NOMO-1 treated with DMSO at 0.1 percent for 48 hours (cell line): Measurements from ENCODE around the gene AP2B1.
"Not testable (repeated sequence)": the region's sequence is repeated elsewhere in the genome, so short reads cannot be mapped to it uniquely, and the experiment has no call there.

ENCODE experiments used
- DNase-seq: peaks from one replicate; lab custom pipeline; 2025; ENCODE audit not compliant: unreplicated experiment; lab: John Stamatoyannopoulos, UW

The AP2B1 gene

DNA sequence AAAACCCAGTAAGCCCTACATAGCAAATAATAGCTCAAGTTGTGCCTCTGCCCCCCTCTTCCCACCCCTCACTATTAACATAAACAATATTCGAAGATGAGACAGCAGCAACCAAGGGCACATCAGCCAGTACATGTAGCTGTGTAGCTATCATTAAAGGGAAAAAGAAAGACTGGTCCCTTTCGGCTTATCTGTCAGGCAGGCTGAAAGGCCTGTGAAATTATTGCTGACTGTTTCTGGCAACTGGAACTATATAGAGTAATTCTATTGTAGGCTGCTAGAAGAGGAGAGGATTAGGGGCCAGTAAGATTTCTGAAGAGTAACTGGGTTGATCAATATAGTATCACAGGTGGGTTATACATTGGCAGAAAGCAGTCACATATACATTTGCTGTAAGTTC is 107.8 kb downstream of the AP2B1 start:
- DNase-seq, result no peak

DNA sequence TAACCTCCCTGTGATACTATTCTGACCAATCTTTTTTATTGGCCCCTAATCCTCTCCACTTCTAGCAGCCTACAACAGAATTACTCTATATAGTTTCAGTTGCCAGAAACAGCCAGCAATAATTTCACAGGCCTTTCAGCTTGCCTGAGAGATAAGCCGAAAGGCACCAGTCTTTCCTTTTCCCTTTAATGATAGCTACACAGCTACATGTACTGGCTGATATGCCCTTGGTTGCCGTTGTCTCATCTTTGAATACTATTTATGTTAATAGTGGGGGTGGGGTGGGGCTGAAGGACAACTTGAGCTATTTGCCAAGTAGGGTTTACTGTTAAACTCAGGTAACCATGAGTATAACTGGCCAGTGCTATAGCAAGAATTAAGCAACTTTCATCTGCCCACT is 108.5 kb downstream of the AP2B1 start:
- no peak for DNase-seq

DNA sequence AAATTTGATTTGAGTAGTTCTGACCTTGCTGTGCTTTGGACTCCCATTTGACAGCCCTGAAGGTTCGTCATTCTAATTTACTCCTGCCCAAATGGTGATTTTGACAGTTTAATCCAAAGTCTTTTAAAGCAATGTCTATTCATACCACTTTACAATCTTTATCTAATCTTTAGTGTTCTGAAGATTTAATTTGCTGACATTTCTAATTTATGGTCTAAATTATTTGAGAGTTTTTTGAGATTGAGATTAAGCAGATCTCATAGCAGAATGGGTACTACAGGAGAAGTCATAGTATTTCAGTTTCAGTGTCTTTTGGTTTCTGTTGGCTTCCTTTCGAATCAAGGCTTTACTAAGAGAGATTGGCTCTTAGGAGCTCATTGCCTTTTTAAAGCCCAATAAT is 111.7 kb downstream of the AP2B1 start:
- DNase-seq, result no peak

DNA sequence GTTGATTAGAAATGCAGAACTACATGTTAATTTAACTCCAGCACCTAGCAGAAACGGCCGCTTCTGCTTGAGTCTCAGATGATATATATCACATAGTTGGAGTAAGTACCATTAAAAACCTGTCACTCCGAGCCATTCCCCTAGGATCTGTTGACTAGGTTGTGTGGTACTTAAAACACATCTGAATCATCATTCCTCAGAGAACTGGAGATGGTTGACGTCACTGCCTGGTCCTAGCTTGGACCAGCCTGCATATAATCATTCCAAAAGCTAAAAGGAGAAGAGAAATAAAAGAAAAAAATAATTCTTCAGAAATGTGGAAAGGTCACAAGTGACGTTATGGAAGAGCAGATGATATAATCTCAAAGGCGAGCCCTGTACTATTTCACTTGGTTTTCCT is 113.0 kb downstream of the AP2B1 start:
- DNase-seq, result no peak

DNA sequence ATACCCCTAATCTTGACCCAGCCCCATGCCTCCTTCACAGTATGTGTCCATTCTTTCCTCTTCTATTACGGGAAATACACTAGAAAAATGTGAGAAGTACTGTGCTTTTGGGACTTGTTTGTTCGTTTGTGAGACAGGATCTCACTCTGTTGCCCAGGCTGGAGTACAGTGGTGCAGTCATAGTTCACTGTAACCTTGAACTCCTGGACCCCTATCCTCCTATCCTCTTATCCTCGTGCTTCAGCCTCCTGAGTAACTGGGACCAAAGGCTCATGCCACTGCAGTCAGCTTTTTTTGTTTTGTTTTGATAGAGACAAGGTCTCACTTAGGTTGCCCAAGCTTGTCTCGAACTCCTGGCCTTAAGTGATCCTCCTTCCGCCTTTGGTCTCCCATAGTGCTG is 114.4 kb downstream of the AP2B1 start:
- no peak for DNase-seq

DNA sequence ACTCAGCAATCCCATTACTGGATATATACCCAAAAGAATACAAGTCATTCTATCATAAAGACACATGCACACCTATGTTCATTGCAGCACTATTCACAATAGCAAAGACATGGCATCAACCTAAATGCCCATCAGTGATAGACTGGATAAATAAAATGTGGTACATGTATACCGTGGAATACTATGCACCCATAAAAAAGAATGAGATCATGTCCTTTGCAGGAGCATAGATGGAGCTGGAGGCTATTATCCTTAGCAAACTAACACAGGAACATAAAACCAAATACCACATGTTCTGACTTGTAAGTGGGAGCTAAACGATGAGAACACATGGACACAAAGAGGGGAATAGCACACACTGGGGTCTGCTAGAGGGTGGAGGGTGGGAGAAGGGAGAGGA is 116.2 kb downstream of the AP2B1 start:
- not testable (repeated sequence) for DNase-seq

DNA sequence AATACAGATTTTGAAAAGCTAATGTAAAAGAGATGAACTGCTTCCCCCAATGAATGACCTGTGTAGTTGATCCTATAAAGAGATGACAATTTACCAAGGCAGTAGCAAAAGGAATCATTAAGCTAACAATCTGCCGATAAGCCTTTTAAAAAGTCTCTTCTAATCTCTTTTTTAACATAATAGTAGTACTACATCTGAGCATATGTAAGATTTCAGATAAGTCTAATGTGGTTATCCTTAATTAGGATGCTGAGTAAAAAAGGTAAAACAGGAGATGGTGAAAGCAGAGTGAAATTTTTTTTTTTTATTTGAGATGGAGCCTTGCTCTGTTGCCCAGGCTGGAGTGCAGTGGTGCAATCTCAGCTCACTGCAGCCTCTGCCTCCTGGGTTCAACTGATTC is 118.1 kb downstream of the AP2B1 start:
- no peak for DNase-seq

DNA sequence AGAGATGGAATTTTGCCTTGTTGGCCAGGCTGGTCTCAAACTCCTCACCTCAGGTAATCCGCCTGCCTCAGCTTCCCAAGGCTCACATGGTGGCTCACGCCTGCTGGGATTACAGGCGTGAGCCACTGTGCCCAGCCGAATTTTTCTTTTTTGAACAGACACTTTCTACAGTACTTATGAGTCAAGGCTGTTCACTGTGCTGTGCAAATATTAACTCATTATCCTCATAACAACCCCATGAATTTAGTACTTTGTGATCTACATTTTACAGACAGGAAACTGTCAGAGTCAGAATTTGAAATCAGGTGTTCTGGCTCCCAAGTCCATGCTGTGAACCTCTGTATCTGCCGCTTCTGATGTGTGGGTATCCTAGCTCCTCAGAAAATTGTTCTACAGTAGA is 118.6 kb downstream of the AP2B1 start:
- DNase-seq, result no peak

DNA sequence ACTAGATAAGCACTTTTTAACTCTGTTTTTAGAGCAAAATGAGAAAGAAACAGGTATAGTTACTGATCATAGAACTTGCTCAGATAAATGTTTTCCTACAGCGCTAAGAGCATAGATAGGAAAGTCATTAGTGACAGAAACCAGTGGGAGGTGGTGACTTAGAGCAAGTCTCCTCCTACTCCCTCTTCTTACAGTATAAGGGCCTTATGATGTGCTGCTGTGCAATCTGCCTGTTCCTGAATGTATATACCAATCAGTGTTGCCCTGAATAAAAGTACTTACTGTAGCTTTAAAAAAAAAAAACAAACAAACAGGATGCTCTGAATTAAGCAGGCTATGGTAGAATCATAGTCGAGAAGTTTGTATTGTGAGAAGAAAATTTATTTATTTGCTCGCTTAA is 121.0 kb downstream of the AP2B1 start:
- DNase-seq, result no peak

DNA sequence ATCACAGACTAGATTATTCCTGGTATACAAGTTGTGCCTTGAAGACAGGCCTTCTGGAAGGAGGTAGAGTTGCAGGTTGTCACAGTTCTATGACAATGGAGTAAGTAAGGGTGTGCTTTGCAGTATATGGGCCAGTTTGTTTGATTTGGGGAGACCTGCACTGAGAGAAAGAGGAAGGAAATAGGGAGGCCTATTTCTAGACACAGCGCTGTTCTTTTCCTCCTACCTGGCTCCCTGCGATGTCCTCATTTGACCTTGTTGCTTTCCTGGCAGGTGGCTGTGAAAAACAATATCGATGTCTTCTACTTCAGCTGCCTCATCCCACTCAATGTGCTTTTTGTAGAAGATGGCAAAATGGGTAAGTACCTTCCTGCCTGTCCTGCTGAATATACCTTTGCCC is 121.8 kb downstream of the AP2B1 start:
- DNase-seq, result peak; percentile 11

DNA sequence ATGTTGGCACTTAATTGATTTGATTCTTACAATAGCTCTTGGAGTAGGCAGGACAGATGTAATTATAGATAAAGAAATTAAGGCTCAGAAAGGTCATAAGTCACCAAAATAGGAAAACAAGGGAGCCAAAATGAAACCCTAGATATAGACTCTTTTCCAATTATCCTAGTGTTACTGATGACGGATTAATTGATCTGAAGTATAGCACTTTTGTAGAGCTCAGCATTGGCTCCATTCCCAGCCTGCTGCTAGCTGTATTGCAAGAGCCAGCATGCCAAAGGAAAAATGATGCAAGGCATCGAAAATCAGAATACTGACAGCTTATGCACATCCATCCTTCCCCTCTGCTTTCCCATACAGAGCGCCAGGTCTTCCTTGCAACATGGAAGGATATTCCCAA is 122.8 kb downstream of the AP2B1 start:
- no peak for DNase-seq

DNA sequence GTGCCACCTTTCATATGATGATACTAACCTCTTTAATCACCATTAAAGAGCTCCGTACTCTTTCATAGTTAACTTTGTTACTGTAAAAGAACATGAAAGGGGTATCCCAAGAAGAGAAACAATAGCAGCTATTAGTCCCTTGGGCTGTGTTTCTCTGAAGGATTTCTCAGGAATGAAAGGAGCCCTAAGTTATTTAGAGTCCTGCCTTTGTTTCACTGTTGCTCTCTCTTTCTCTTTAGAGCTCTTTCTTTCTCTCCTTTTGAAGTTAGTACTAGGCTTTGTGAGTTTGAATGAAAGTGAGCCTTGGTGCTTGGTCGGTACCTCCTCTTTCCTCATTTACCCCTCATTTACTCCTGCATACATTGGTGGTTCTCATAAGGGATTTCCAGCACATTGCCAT is 123.8 kb downstream of the AP2B1 start:
- no peak for DNase-seq

DNA sequence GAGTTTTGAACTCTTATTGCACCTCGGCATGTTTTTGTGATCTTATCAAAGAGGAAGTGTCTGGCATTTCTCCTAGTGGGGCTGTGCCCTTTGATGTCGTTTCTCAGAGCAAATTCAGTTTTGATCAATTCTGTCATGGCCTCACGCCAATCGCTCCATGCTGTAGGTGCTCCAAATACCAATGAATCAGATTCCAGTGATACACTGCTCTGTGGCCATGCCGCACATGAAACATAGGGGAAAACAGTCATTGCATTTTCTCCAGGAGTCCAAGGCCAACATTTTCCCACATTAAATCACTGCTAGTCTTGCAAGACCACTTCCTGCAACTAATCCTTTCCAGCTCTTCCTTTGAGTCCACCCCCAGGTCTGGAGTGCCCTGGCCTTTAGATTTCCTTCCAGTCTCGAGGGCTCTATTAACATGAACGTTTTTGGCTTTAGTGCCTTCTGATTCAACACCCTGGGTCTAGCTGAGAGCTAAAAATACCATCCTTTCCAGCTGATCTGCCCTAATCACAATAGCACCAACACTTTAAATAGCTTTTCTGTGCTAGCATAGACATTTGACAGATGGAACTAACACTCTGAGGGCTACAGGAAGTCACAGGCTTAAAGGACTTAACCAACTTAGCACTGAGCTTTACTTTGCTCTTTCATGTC is 126.1 kb downstream of the AP2B1 start:
- no peak for DNase-seq

DNA sequence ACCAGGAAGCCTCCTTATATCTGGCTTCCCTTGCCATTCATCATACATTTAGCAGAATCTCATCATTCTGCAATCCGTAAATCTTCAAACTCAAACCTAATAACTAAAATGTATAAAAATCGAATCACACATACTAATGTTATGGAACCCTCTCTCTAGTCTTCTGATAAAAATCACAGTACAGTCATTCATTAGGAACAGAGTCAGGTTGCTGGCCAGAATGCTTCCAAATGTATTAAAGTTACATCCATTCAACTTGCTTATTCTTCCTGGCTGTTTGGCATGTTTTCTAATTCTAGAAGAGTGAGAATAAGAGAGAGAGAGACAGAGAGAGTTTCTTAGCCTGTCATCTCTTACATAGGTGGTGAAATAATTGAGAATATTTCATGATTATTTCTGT is 127.9 kb downstream of the AP2B1 start:
- no peak for DNase-seq

DNA sequence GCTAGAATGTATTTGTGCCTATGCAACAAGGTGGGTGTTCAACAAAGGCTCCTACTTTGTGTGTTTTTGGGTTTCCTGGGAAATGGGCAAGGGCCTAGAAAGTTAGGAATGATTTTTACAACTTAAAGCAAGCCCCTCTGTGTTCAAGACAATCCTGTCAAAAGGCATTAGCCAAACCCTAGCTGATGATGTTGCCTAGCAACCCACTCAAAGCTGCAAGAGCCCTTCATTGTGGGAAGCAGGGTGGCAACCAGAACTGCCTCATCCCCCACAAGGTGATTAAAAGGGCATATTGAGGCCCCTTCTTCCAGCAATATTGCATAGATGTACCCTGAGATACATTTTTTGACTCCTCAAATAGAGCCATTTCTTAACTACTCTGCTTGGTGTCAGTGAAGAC is 128.3 kb downstream of the AP2B1 start:
- no peak for DNase-seq

DNA sequence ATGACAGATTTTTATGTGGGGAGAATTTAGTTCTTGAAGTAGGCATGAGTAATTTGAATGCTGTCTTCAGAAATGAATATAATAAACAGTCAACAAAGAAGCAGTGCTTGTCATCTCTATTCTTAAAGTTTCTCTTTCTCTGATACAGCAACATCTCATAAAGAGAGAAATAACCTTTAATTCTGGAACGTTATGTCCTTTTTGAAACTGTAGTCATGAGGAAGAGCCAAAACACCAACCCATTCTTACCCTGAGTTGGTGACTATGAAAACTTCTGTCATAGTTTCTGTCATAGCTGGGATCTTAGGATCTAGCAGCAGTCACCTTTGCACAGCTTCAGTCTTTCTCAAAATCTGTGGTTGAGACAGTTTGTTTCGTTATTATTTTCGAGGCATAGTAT is 129.1 kb downstream of the AP2B1 start:
- no peak for DNase-seq

DNA sequence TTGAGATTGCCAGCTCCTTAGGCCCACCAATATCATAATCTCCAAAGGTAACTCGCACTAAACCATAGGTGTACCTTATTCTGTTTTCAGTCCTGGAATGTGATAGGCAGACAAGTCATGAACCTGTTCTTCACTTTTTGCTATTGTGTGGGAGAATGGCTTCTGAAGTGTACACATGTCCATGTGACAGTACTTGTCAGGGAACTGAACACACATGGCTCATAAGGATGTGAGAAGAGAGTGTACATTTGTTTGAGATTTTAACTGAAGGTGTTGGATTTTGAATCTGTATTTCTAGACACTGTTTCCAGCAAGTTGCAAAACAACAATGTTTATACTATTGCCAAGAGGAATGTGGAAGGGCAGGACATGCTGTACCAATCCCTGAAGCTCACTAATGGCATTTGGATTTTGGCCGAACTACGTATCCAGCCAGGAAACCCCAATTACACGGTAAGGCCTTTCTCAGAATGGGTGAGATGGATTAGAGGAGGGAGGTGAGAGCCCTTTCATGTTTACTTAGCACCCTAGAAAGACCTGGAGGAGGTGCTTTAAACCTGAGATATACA is 129.9 kb downstream of the AP2B1 start:
- no peak for DNase-seq

DNA sequence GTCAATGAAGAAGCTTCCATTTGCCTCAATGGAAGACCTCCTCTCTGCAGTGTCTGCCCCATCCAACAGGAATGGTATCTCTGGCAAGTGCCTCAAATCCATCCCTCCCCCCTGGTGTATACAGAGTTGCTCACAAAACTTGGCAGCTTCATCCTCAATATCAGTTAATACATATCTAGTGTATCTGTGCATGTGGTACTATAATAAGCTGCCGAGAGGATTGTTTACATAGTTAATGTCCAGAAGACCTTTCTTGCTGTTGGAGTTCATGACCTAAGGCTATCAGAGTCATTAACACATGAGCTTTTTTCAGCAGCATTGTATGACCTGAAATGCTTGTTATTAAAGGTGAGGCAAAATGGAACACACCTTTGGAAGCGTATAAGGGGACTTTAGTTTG is 130.4 kb downstream of the AP2B1 start:
- DNase-seq, result no peak

DNA sequence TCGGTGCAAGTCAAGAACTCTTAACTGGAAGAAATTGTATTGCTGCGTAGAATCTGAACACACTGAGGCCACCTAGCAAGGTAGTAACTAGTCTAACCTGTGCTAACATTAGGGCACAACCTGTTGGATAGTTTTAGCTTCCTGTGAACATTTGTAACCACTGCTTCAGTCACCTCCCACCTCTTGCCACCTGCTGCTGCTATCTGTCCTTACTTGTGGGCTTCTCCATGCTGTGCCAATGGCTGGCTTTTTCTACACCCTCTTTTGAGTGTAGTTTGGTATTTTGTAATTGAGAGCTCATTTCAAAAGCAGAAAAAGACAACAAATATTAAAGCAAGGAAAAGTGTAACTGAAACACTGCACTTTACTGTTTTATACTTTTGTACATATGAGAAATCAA is 136.6 kb downstream of the AP2B1 start:
- DNase-seq, result no peak

DNA sequence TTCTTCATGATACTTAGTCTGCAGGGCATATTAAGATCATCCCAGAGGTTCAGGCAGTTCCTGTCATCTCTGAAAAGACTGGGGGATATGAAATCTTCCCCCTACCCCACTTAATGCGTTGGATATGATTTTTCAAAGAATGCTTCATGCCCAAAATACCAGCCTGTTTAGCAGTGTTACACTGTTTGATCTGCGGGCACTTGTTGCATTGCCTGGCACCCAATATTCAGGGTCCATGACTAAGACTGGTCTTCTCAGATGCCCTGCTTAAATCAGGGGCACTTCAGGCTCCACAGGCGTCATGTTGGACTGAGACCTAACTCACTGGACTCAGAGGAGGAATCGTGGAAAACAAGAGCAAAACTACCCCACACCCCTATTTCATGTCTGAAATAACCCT is 137.9 kb downstream of the AP2B1 start:
- no peak for DNase-seq

DNA sequence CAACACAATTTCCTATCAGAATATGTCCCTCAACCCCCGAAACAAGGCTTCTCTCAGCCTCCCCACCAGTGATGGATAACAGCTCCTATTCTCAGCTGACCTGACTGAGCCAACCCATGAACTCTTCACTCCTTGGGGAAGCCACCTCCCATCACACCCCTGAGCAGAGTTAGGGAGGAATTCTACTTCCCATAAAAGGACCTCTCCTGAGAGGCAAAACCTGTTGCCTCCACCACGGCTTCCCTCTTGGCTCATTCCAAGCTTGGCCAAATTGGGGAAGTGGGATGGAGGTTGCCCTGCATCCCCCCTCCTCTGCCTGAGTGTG is 138.6 kb downstream of the AP2B1 start:
- DNase-seq, result no peak

DNA sequence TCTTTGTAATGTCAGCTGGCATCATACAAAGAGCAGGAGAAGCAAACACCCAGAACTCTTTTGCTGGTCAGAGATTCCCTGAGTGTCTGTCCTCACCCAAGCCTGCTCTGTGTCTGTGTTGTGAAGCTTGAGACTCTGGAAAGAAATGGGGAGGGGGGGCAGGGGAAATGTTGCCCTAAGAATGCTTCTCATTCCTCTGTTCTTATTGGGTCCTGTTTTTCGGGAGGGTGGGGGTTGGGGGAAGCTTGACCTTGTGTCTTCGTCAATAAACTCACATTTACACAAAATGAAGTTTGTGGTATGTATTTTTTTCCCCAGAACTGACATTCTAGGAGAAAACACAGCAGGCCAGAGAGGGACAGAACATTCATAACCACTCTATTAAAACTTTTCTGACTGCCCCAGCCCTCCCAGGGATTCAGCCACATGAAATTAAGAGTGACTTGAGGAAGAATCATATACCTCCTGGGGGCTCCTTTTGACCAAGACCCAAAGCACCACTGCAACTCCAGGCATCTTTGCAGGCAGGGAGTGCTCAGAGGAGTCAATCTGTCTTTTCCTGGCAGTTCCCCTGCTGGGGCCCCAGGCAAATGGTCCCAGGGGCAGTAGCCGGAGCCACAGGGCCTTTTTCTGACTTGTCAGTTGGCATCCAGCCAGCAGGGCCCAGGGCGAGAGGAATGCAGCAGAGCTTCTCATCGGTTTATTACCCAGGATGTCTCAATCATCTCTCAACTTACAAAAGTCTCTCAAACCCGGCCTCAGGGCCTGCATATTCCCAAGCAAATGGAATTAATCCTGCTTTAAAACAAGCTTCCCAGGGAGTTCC is 139.2 kb downstream of the AP2B1 start:
- peak; percentile 4 for DNase-seq
